Heart right ventricle (tissue), 16 donors: ENCODE results near the gene RCL1. TPM values are rescaled to one million over a fixed set of nuclear protein-coding genes. Genes with fewer than 3 reads are reported as not detected.

Experiments used
- ATAC-seq, 8 donors: fragments of 200-7000 bp; cut with Tn5 transposase; one replicate each; pipeline ENCODE4 v1.9.1; 2020; ENCODE audit warnings: mild to moderate bottlenecking in 8 of 8, moderate library complexity in 8 of 8, moderate number of reproducible peaks in 1 of 8
- DNase-seq, 2 donors: peaks; one replicate each; pipeline ENCODE4 v3.0.0-alpha.2; 2020
- H3K27ac ChIP-seq, 10 donors: fragments of 200-600 bp; sonication (generic) in 2 of 10; one replicate each; pipeline versions ENCODE4 v1.5.0 to v1.8.0; 2020 to 2022; ENCODE audit warnings: mild to moderate bottlenecking in 3 of 10
- H3K27me3 ChIP-seq, 7 donors: fragments of 200-600 bp; one replicate each; pipeline ENCODE4 v1.8.0; 2021 to 2022; ENCODE audit warnings: mild to moderate bottlenecking in 2 of 7
- H3K36me3 ChIP-seq, 9 donors: fragments of 200-600 bp; sonication (generic) in 1 of 9; one replicate each; pipeline versions ENCODE4 v1.5.0 to v1.8.0; 2020 to 2022; ENCODE audit warnings: mild to moderate bottlenecking in 2 of 9
- H3K4me1 ChIP-seq, 9 donors: fragments of 200-600 bp; sonication (generic) in 1 of 9; one replicate each; pipeline versions ENCODE4 v1.5.0 to v1.8.0; 2020 to 2022; ENCODE audit warnings: mild to moderate bottlenecking in 4 of 9
- H3K4me3 ChIP-seq, 10 donors: fragments of 200-600 bp; sonication (generic) in 2 of 10; one replicate each; pipeline versions ENCODE4 v1.5.0 to v1.8.0; 2020 to 2022; ENCODE audit warnings: mild to moderate bottlenecking in 7 of 10, moderate library complexity in 2 of 10
- H3K9me3 ChIP-seq, 11 donors: fragments of 200-600 bp in 10 of 11; sonication (generic) in 2 of 11; one replicate each; pipeline versions ENCODE4 v1.5.0 to v1.8.0; 2013 to 2022; ENCODE audit warnings: mild to moderate bottlenecking in 2 of 11, control low read depth in 1 of 11, moderate library complexity in 1 of 11
- WGBS, 2 donors: extraction: QIAGEN DNeasy Blood & Tissue Kit; methylation state at CpG; one replicate each; pipeline ENCODE4 v1.1.7; 2013; ENCODE audit warnings: inconsistent platforms in 1 of 2; 5-methylcytosine and 5-hydroxymethylcytosine counted together
- intact Hi-C, 10 donors: fragments of 100-400 bp; cut with DNase I; formaldehyde crosslinking; loops; one replicate each; pipeline versions ENCODE4 v1.11.1 to v1.14.2; 2022
- polyA plus RNA-seq, 2 donors: library from polyadenylated mRNA; stranded (reverse); fragments of 200-250 nt; gene quantifications; one replicate each; pipeline ENCODE4 v1.2.3, GENCODE V29; 2013
- total RNA-seq, 10 donors: library from RNA; stranded (reverse); fragmentation: NEBNext Ultra II Directional in 3 of 10; extraction: Animal tissue kit (Norgen Biotek cat#: 25700) in 3 of 10; gene quantifications; one replicate each; pipeline versions ENCODE4 v1.2.1 to v1.2.4, GENCODE V29; 2021 to 2023
- TF ChIP-seq, protein P1 (sequence below), 9 donors: fragments of 200-600 bp; sonication (generic) in 2 of 9; IDR thresholded peaks; one replicate each; pipeline versions ENCODE4 v1.5.0 to v1.8.0; 2021 to 2022; ENCODE audit warnings: antibody characterized with exemption in 9 of 9, mild to moderate bottlenecking in 5 of 9, moderate library complexity in 1 of 9
- donor health status: Arrhythmogenic right ventricular cardiomyopathy.
- donor health status: ischemic (EF 13 %, LVEDD 7.1; RV severe dilation, severe dysfunction).
- donor health status: healthy with polysubstance abuse.
- donor health status: DM: no; HTN: yes; CAD: no.
- donor health status: DM: no; HTN: no; CAD: no.
- donor health status: ischemic (EF 25% LVEDD 6.9; RV normal size, moderate dysfunction).
- donor health status: ischemic (EF 25% LVEDD 5.7; RV mildly dilated, moderate dysfunction).
- donor health status: healthy.
- donor health status: DM: yes; HTN: yes; CAD: no.
- donor health status: Ischemic cardiomyopathy.
- donor health status: ischemic (EF 35%, LVEDD 5.7; RV mildly dilated, moderate dysfunction).
- donor health status: nonischemic (EF 11% LVEDD 7.7; RV severe dilation, severe dysfunction).
- donor health status: DM: yes; HTN: yes; CAD: no.
- donor health status: PGD.
- donor health status: ischemic (EF 29% LVEDD 5.4; RV normal size, mild dysfunction).
- donor health status: nonischemic (EF 23%, LVEDD 6.1; RV moderate dilation, normal function).

Gene RCL1
- total and polyA plus RNA-seq, 12 donors, result 4.8 to 9.9 (median 6.8) TPM

DNA sequence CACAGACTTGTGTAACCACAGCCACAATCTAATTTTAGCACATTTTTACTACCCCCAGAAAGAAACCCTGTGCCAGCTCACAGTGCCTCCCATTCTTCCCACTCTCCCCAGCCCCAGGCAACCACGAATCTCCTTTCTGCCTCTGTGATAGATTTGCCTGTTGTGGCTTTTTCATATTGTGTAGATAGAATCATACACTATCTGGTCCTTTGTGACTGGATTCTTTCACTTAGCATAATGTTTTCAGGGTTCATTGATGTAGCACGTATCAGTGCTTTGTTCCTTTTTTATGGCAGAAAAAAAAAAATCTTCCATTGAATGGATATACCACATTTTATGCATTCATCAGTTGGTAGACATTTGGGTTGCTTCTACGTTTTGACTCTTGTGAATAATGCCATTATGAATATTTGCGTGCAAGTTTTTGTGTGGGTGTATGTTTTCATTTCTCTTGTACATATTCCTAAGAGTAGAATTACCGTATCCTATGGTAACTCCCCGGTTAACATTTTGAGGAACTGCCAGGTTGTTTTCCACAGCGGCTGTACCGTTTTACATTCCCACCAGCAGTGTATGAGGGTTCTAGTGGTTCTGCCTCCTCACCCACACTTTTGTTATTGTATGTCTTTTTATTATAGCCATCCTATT lies 64.5 kb downstream of the RCL1 start:
- Histone ChIP-seq H3K9me3 (no peaks in the 10 kb centered on the region), H3K27me3 (no peaks in the 10 kb centered on the region), H3K4me1 (peaks cover 0 to 5% (median 0%) of the 10 kb centered on the region in 9 donors), H3K27ac (no peak overlapping the region), H3K4me3 (no peak overlapping the region), H3K36me3 (peaks cover 0 to 68% (median 11%) of the 10 kb centered on the region in 9 donors)
- intact Hi-C loops, result loop anchor here in 1 of 10 donors (10.0 kb wide), 1 partner anchor 128 kb away; the partner anchor contains the start of gene JAK2
- ATAC-seq (no peak), DNase-seq (no peak)
- TF ChIP-seq, protein P1, sequence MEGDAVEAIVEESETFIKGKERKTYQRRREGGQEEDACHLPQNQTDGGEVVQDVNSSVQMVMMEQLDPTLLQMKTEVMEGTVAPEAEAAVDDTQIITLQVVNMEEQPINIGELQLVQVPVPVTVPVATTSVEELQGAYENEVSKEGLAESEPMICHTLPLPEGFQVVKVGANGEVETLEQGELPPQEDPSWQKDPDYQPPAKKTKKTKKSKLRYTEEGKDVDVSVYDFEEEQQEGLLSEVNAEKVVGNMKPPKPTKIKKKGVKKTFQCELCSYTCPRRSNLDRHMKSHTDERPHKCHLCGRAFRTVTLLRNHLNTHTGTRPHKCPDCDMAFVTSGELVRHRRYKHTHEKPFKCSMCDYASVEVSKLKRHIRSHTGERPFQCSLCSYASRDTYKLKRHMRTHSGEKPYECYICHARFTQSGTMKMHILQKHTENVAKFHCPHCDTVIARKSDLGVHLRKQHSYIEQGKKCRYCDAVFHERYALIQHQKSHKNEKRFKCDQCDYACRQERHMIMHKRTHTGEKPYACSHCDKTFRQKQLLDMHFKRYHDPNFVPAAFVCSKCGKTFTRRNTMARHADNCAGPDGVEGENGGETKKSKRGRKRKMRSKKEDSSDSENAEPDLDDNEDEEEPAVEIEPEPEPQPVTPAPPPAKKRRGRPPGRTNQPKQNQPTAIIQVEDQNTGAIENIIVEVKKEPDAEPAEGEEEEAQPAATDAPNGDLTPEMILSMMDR (IDR thresholded peaks at IDR 0.05), result no peak
- 82 to 89% methylated on average over 8 of the region's 8 CpGs for WGBS, 2 donors

GRCh38 chr9:4859035-4859434 lies 66.3 kb downstream of the RCL1 start:
- DNase-seq (no peak), ATAC-seq (no peak)
- Histone ChIP-seq H3K4me1 (peaks cover 0 to 5% (median 0%) of the 10 kb centered on the region in 9 donors), H3K36me3 (peaks cover 0 to 51% (median 11%) of the 10 kb centered on the region in 9 donors), H3K27me3 (no peaks in the 10 kb centered on the region), H3K4me3 (no peak overlapping the region), H3K27ac (no peak overlapping the region), H3K9me3 (no peaks in the 10 kb centered on the region)
- TF ChIP-seq, protein P1 (IDR thresholded peaks at IDR 0.05), result no peak
- intact Hi-C loops, result loop anchor here in 1 of 10 donors (10.0 kb wide), 1 partner anchor 126 kb away; the partner anchor contains the start of gene JAK2
- WGBS, 2 donors, result 96 to 97% methylated on average over 6 of the region's 6 CpGs

DNA sequence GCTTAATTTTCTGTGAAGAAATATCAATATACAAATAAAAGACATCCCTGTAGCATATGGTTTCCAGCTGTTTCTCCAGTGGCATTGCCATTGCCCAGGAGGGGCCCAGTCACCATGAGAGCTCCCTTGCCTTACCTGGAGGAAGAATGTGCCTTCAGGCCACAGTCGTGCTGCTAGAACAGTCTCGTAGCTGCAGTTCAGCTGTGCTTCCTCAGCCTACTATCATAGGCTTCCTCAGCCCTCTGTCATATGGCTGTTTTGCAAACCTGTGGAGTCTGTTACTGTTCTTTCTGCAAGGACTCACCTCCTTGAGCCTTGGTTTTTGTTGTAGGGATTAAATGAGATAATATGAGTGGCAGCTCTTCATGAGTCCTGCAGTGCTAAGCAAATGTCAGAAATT lies 67.6 kb downstream of the RCL1 start:
- no peak for ATAC-seq
- Histone ChIP-seq H3K27ac (no peak overlapping the region), H3K4me1 (peaks cover 0 to 5% (median 0%) of the 10 kb centered on the region in 9 donors), H3K9me3 (no peaks in the 10 kb centered on the region), H3K4me3 (no peak overlapping the region), H3K27me3 (no peaks in the 10 kb centered on the region), H3K36me3 (peaks cover 0 to 50% (median 11%) of the 10 kb centered on the region in 9 donors)
- intact Hi-C loops, result no loop called here
- TF ChIP-seq, protein P1 (IDR thresholded peaks at IDR 0.05), result no peak
- DNase-seq, result no peak
- WGBS, 2 donors, result 74 to 96% methylated on average over 2 of the region's 2 CpGs

DNA sequence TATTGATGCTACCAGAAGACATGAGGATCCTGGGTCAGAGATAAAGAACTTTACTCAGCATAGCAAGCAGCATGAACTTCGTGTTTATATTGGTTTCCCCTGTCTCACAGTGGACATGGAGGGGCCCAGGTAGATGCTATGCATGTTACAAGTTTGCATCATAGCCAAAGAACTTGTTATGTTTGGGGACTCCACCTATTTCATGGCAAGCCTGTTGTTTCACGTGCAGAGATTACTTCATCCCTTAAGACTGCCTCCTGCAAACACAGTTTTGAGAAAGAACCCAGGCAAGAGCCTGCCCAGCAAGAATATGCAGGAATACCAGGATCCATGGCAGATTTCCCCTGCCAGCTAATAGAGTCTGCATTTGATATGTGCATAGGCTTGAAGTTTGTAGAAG lies 68.4 kb downstream of the RCL1 start:
- no peaks in the 10 kb centered on the region for H3K27me3 ChIP-seq
- peaks cover 0 to 5% (median 0%) of the 10 kb centered on the region in 9 donors for H3K4me1 ChIP-seq
- ATAC-seq, result no peak
- H3K4me3 ChIP-seq, result no peak overlapping the region
- TF ChIP-seq, protein P1 (IDR thresholded peaks at IDR 0.05), result no peak
- 93 to 94% methylated on average over 2 of the region's 2 CpGs for WGBS, 2 donors
- H3K36me3 ChIP-seq, result peaks cover 0 to 50% (median 11%) of the 10 kb centered on the region in 9 donors
- no peak overlapping the region for H3K27ac ChIP-seq
- intact Hi-C loops, result no loop called here
- no peaks in the 10 kb centered on the region for H3K9me3 ChIP-seq
- DNase-seq, result no peak
